Esophagus squamous epithelium (tissue), 4 donors: Measurements from ENCODE around the gene PTPRD.

Experiments
- CTCF ChIP-seq, 6 experiments: fragments of 450-650 bp in 4 of 6; fragments of 200-600 bp in 2 of 6; sonication (generic) in 2 of 6; IDR thresholded peaks; one replicate each; pipeline ENCODE4 v1.5.1; 2016 to 2019; ENCODE audit warnings: antibody characterized with exemption in 6 of 6, mild to moderate bottlenecking in 4 of 6, moderate library complexity in 4 of 6
- POLR2A ChIP-seq, 4 donors: fragments of 450-650 bp; IDR thresholded peaks; one replicate each; pipeline ENCODE4 v1.6.1; 2017; ENCODE audit warnings: antibody characterized with exemption in 4 of 4, mild to moderate bottlenecking in 4 of 4, moderate library complexity in 3 of 4

DNA sequence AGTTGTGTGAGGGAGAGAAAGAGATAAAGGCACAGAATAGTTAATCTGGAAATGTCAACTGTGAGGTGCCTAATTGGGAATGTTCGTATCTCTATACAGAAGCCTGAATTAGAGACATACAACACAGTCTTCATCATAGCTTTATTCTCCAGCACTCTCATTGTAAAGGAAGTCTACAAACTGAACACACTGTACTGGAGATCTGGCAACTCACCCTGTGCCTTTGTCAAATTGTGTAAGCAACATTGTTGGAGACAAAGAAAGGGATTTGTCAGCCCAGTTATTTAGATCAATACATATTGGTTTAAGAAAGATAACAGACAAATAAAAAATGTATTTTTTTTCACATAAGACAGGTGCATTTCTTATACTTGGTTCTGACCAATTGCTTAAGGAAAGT lies 1980.3 kb downstream of the PTPRD start:
- no peak for TF ChIP-seq POLR2A (IDR thresholded peaks at IDR 0.05)
- no peak for TF ChIP-seq CTCF (IDR thresholded peaks at IDR 0.05)
